Endothelial cell of umbilical vein (primary cell): ENCODE data around the gene METTL27. TPM values are rescaled to one million over a fixed set of nuclear protein-coding genes. Genes with fewer than 3 reads are reported as not detected.

ENCODE experiments used
- BruUV-seq: library from RNA; stranded (reverse); fragments of 400-500 nt; replicated peaks from 2 replicates; lab custom pipeline; 2021; lab: Mats Ljungman, UMichigan
- CTCF ChIA-PET: fragments of 300-600, 350-600 bp; sonication (Branson Sonifier 250); formaldehyde crosslinking; loops from one replicate; lab custom pipeline; 2021; ENCODE audit warnings: antibody characterized with exemption, inconsistent platforms; lab: Charles Lee
- POLR2A ChIA-PET: fragments of 300-600, 350-600 bp; sonication (Branson Sonifier 250); formaldehyde crosslinking; loops from one replicate; lab custom pipeline; 2021; ENCODE audit warnings: antibody characterized with exemption, inconsistent platforms; lab: Charles Lee
- DNase-seq: peaks from one replicate; pipeline ENCODE4 v3.0.0-alpha.2; 2011; ENCODE audit warnings: low read depth, low spot score
- FAIRE-seq: peaks from 2 replicates; lab custom pipeline; 2011; peaks lifted over from hg19 to GRCh38; lab: Jason Lieb, UNC
- H2AFZ ChIP-seq: 2 replicates; pipeline ENCODE4 v1.6.0; 2012; ENCODE audit warnings: low read depth, low read length, control low read depth, inconsistent platforms
- H3K27ac ChIP-seq: 2 replicates; pipeline ENCODE4 v1.5.1; 2011; ENCODE audit warnings: low read depth, mild to moderate bottlenecking, control low read depth, low read length, moderate library complexity; ENCODE audit not compliant: insufficient read depth
- H3K27me3 ChIP-seq, 2 experiments: 2 replicates each; pipeline versions ENCODE4 v1.6.0 to v1.6.1; 2011; ENCODE audit warnings: low read length in 2 of 2, mixed read lengths in 1 of 2; ENCODE audit not compliant: control insufficient read depth in 2 of 2, insufficient read depth in 2 of 2
- H3K36me3 ChIP-seq, 2 experiments: 2 replicates in 1 of 2; 3 replicates in 1 of 2; pipeline ENCODE4 v1.5.1; 2011; ENCODE audit warnings: low read length in 2 of 2, mild to moderate bottlenecking in 1 of 2, moderate library complexity in 1 of 2; ENCODE audit not compliant: control insufficient read depth in 2 of 2, insufficient read depth in 2 of 2; ENCODE audit errors: extremely low read depth in 1 of 2
- H3K4me1 ChIP-seq: 3 replicates; pipeline ENCODE4 v1.5.1; 2011; ENCODE audit warnings: mild to moderate bottlenecking, low read length; ENCODE audit not compliant: control insufficient read depth, insufficient read depth; ENCODE audit errors: extremely low read depth
- H3K4me2 ChIP-seq: 2 replicates; pipeline ENCODE4 v1.6.1; 2011; ENCODE audit warnings: low read length, control low read depth, mixed read lengths; ENCODE audit not compliant: insufficient read depth
- H3K4me3 ChIP-seq, 3 experiments: fragments of 200-600 bp in 1 of 3; sonication (generic), shearing (Covaris generic) in 1 of 3; replicated peaks in 1 of 3; 2 replicates each; pipeline ENCODE4 v1.5.1; 2011 to 2016; ENCODE audit warnings: control low read depth in 3 of 3, low read length in 3 of 3, mild to moderate bottlenecking in 2 of 3, inconsistent platforms in 1 of 3, low read depth in 1 of 3, moderate library complexity in 1 of 3; ENCODE audit not compliant: insufficient read depth in 1 of 3
- H3K79me2 ChIP-seq: 2 replicates; pipeline ENCODE4 v1.6.0; 2012; ENCODE audit warnings: low read length, inconsistent platforms; ENCODE audit not compliant: control insufficient read depth, insufficient read depth
- H3K9ac ChIP-seq: replicated peaks from 2 replicates; pipeline ENCODE3; 2011; ENCODE audit warnings: low read length, control low read depth; ENCODE audit not compliant: insufficient read depth; ENCODE audit errors: extremely low read depth
- H3K9me1 ChIP-seq: replicated peaks from 3 replicates; pipeline ENCODE4 v1.6.0; 2011; ENCODE audit warnings: mild to moderate bottlenecking, low read length; ENCODE audit not compliant: control insufficient read depth, insufficient read depth; ENCODE audit errors: extremely low read depth
- H3K9me3 ChIP-seq: replicated peaks from 2 replicates; pipeline ENCODE4 v1.5.1; 2012; ENCODE audit warnings: low read length, inconsistent platforms; ENCODE audit not compliant: control insufficient read depth, insufficient read depth
- H4K20me1 ChIP-seq: replicated peaks from 2 replicates; pipeline ENCODE3; 2011; ENCODE audit warnings: mild to moderate bottlenecking, low read length; ENCODE audit not compliant: control insufficient read depth, insufficient read depth; ENCODE audit errors: extremely low read depth
- EZH2 ChIP-seq: IDR thresholded peaks from 2 replicates; pipeline ENCODE4 v1.6.1; 2012; ENCODE audit warnings: borderline replicate concordance, low read depth, mild to moderate bottlenecking, moderate library complexity, low read length, inconsistent platforms; ENCODE audit not compliant: severe bottlenecking
- FOS ChIP-seq: IDR thresholded peaks from 2 replicates; pipeline ENCODE4 v1.6.1; 2011; ENCODE audit warnings: mild to moderate bottlenecking, low read length, moderate library complexity, borderline replicate concordance; ENCODE audit not compliant: insufficient read depth
- GATA2 ChIP-seq: IDR thresholded peaks from 2 replicates; pipeline ENCODE4 v1.7.0; 2011; ENCODE audit warnings: low read depth, mild to moderate bottlenecking, moderate library complexity, mixed read lengths, low read length; ENCODE audit not compliant: insufficient read length, insufficient read depth
- JUN ChIP-seq: IDR thresholded peaks from 2 replicates; pipeline ENCODE4 v1.6.1; 2011; ENCODE audit warnings: borderline replicate concordance, low read depth; ENCODE audit not compliant: insufficient read length, insufficient read depth
- MYC ChIP-seq: IDR thresholded peaks from one replicate; pipeline ENCODE4 v1.6.1; 2011; ENCODE audit warnings: mild to moderate bottlenecking, low read depth, low read length
- POLR2A ChIP-seq: IDR thresholded peaks from 2 replicates; pipeline ENCODE4 v1.6.1; 2012; ENCODE audit warnings: low read depth, mild to moderate bottlenecking, control low read depth, low read length
- POLR2AphosphoS5 ChIP-seq: IDR thresholded peaks from 2 replicates; pipeline ENCODE4 v1.6.1; 2012; ENCODE audit warnings: low read depth, mild to moderate bottlenecking, control low read depth, low read length, moderate library complexity; ENCODE audit not compliant: insufficient read depth
- dilution Hi-C: fragments of 300-500 bp; cut with MboI; formaldehyde crosslinking; loops from one replicate; pipeline ENCODE4 v1.15.0; 2019; ENCODE audit warnings: low sequenced_read_pairs; ENCODE audit not compliant: extremely low pct_ligation_motif_present
- intact Hi-C: fragments of 100-400 bp; cut with micrococcal nuclease; formaldehyde crosslinking; loops from one replicate; pipeline ENCODE4 v1.10.0; 2022
- polyA plus RNA-seq, 4 experiments: library from polyadenylated mRNA; depleted of rRNA in 3 of 4; stranded (reverse) in 3 of 4; unstranded in 1 of 4; fragments of >200 nt; gene quantifications; 2 replicates each; pipeline versions ENCODE4 v1.2.1 to v1.2.3, GENCODE V29; 2011 to 2012; ENCODE audit warnings: missing spikeins in 1 of 4
- total RNA-seq: library from RNA; stranded (reverse); gene quantifications from 2 replicates; pipeline ENCODE4 v1.2.3, GENCODE V29; 2021
- TF ChIP-seq, protein P1 (sequence below), 2 donors: IDR thresholded peaks; 1 replicate in 1 of 2; 2 replicates in 1 of 2; pipeline ENCODE4 v1.5.1; 2011; ENCODE audit warnings: low read length in 2 of 2, mild to moderate bottlenecking in 2 of 2, moderate library complexity in 2 of 2, control low read depth in 1 of 2, inconsistent platforms in 1 of 2, low read depth in 1 of 2; ENCODE audit not compliant: insufficient read depth in 1 of 2; ENCODE audit errors: extremely low read depth in 1 of 2
- TF ChIP-seq, protein P2 (sequence below): IDR thresholded peaks from 2 replicates; pipeline ENCODE4 v1.6.1; 2011; ENCODE audit not compliant: insufficient read depth, insufficient read length

Gene METTL27
- total and polyA plus RNA-seq, 2 donors (not counting 3 experiments of a cell fraction or from before 2014, with no cell fraction given): 6.9 to 10.8 TPM

DNA sequence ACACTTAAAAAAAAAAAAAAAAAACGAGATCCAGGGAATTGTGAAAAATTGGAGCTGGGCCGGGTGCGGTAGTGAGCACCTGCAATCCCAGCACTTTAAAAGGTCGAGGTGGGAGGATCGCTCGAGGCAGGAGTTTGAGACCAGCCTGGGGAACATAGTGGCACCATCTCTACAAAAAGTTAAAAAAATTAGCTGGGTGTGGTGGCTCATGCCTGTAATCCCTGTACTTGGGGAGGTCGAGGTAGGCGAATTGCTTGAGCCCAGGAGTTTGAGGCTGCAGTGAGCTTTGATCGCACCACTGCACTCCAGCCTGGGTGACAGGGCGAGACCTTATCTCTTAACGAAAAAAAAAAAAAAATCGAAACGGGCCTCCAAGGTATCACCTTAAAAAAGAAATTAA, 9.5 kb downstream of the METTL27 start:
- H3K27me3 ChIP-seq: no peaks in the 10 kb centered on the region
- H3K4me2 ChIP-seq: no peak overlapping the region
- TF ChIP-seq, protein P1, sequence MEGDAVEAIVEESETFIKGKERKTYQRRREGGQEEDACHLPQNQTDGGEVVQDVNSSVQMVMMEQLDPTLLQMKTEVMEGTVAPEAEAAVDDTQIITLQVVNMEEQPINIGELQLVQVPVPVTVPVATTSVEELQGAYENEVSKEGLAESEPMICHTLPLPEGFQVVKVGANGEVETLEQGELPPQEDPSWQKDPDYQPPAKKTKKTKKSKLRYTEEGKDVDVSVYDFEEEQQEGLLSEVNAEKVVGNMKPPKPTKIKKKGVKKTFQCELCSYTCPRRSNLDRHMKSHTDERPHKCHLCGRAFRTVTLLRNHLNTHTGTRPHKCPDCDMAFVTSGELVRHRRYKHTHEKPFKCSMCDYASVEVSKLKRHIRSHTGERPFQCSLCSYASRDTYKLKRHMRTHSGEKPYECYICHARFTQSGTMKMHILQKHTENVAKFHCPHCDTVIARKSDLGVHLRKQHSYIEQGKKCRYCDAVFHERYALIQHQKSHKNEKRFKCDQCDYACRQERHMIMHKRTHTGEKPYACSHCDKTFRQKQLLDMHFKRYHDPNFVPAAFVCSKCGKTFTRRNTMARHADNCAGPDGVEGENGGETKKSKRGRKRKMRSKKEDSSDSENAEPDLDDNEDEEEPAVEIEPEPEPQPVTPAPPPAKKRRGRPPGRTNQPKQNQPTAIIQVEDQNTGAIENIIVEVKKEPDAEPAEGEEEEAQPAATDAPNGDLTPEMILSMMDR (IDR thresholded peaks at IDR 0.05; ENCODE audit: extremely low read depth in 1 of 2, insufficient read depth in 1 of 2, low read depth in 1 of 2, low read length in 2 of 2): no peak
- TF ChIP-seq POLR2A (no peak), POLR2AphosphoS5 (no peak), EZH2 (no peak), MYC (no peak), GATA2 (no peak), FOS (no peak), JUN (no peak)
- TF ChIP-seq, protein P2, sequence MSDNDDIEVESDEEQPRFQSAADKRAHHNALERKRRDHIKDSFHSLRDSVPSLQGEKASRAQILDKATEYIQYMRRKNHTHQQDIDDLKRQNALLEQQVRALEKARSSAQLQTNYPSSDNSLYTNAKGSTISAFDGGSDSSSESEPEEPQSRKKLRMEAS: no peak
- H3K9me1 ChIP-seq: no peaks in the 10 kb centered on the region
- BruUV-seq: no TSS peak
- no peaks in the 10 kb centered on the region for H3K9me3 ChIP-seq
- ChIA-PET POLR2A (interaction anchor here (0.6 kb wide), 1 partner anchor 335 kb away, joined by 8 read pairs; no protein-coding TSS in a partner anchor), CTCF (interaction anchor here (1.5 to 3.1 kb wide), 4 partner anchors 10 to 22 kb away, joined by 4 to 15 read pairs (median 8); partner anchors contain the start of gene METTL27)
- H3K79me2 ChIP-seq: no peaks in the 10 kb centered on the region
- H2AFZ ChIP-seq: no peak overlapping the region
- no peaks in the 10 kb centered on the region for H3K36me3 ChIP-seq
- intact Hi-C loops: no loop called here
- H4K20me1 ChIP-seq: no peaks in the 10 kb centered on the region
- no peak for DNase-seq
- no peak for FAIRE-seq
- H3K27ac ChIP-seq: no peak overlapping the region
- H3K9ac ChIP-seq: no peak overlapping the region
- H3K4me3 ChIP-seq: no peak overlapping the region
- dilution Hi-C loops: no loop called here
- peaks cover under 1% of the 10 kb centered on the region for H3K4me1 ChIP-seq
